Keratinocyte (primary cell): Measurements from ENCODE around the gene INSIG1.

ENCODE experiments used
- CTCF ChIP-seq, 3 experiments: IDR thresholded peaks in 1 of 3; conservative IDR thresholded peaks in 1 of 3; optimal IDR thresholded peaks in 1 of 3; 2 replicates in 2 of 3; 3 replicates in 1 of 3; pipeline versions ENCODE3 to v1.5.1; 2011; ENCODE audit warnings: low read length in 3 of 3, mild to moderate bottlenecking in 3 of 3, moderate library complexity in 2 of 3, control low read depth in 1 of 3, inconsistent platforms in 1 of 3; ENCODE audit not compliant: insufficient read depth in 2 of 3; ENCODE audit errors: extremely low read depth in 1 of 3
- EZH2 ChIP-seq: IDR thresholded peaks from one replicate; pipeline ENCODE4 v1.6.1; 2012; ENCODE audit warnings: inconsistent platforms, mild to moderate bottlenecking, low read length, moderate library complexity

GRCh38 chr7:155338632-155339320 lies 41.1 kb downstream of the INSIG1 start:
- TF ChIP-seq CTCF (optimal IDR thresholded peaks at IDR 0.05 in 1 of 3, IDR thresholded peaks at IDR 0.05 in 1 of 3, conservative IDR thresholded peaks at IDR 0.05 in 1 of 3; ENCODE audit: extremely low read depth in 1 of 3, insufficient read depth in 2 of 3, low read length in 3 of 3) (no peak), EZH2 (no peak)
